HS-27A (cell line): ENCODE measurements around the gene HRH3.

Experiments used
- DNase-seq: peaks from one replicate; pipeline ENCODE4 v3.0.0-alpha.2; 2012; ENCODE audit warnings: low read depth, missing footprints

Gene HRH3

DNA sequence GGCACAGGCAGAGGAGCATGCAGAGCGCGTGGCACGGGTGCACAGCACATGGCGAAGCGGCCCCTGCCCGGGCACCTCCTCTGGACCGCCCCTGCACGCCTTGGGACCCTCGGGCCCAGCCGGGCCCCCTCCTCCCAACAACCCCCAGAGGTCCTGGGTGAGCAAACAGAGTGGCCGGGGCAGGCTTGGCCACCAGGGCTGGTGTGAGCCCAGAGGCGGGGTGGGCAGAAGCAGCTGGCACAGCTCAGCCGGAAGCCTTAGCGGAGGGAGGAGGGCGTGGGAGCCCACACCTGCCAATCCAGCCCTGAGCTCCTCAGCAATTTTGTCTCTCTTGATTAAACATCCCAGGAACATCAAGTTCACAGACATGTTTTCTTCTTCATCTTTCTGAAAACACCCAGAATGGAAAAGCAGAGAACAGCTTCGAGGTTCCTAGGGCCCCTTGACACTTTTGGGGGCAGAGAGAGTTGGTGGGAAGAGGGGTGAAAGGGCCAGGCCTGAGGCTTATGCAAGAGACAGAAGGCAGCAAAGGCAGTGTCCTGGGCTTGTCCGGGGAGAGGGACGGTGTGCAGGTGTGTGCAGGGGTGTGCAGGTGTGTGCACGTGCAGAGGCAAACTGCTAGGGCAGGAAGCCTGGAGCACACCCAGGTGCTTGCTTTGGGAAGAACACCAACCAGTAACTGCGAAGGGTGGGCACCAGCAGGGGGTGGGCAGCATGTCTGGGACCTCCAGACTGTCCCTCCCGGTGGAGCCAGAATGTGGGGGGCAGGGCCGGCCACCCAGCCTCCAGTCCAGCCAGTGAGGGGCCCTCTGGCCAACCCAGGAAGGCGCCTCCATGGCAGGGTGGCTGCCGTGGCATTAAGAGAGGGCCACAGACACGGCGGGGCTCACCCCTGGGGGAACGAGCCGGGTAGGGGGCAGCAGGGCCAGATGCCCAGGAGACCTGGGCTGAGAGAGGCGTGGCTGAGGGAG is 4.8 kb downstream of the HRH3 start:
- no peak for DNase-seq

DNA sequence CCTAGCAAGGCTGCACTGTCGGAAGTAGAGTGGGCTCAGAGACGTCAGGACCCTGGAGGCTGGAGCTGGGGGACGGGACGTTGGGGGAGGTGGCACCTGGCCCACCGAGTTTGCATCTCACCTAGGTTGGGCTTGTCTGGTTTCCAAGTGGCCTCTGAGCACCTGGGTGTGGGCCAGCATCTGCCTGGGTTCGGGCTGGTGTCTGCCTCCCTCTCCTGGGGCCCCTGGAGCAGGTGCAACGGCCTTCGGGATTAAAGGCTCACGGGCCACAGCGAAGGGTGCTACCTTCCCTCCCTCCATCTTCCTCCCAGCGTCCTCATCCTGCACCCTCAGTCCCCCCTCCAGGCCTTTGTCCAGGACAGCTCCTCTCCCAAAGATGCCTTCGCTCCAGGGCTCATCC is 6.0 kb downstream of the HRH3 start:
- no peak for DNase-seq

DNA sequence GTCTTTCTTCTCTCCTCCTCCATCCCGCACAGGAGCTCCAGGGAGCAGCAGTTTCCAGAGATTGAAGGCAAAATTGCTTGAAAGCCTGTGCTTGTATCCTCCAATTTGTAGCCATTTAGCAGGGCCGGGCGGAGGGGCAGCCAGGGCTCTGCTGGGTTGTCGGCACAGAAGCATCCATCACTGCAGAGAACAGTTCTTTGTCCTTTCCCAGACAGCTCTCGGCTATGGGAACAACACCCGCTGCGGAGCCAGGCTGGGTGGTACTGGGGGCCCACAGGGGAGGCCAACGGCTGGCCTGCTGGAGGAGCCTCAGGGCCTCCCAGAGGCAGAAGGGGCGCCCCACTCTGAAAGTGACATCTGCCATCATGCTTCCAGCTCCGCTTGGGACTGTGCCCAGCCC is 7.8 kb downstream of the HRH3 start:
- no peak for DNase-seq

DNA sequence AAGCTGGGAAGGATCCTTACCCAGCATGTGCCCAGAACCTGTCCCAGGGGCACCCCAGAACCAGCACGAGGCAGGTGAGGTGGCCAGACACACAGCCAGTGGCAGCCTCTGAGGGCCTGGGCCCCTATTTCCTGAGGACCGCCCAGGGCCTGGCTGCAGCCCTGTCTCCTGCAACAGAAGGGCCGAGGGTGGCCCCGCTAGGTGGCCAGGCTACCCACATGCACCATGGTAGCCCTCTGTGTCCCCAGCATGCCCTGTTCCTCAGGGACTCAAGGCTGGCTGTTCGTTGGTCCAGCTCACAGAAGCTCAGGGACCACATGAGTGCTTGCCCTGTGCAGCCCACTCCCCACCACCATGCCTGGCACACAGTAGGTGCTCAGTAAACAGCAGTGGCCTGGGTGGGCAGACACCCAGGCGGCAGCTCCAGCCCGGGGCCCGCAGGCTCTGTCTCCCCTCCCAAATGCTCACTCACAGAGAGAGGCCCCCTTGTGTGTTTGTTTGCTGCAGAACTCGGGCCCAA is 8.2 kb downstream of the HRH3 start:
- no peak for DNase-seq

DNA sequence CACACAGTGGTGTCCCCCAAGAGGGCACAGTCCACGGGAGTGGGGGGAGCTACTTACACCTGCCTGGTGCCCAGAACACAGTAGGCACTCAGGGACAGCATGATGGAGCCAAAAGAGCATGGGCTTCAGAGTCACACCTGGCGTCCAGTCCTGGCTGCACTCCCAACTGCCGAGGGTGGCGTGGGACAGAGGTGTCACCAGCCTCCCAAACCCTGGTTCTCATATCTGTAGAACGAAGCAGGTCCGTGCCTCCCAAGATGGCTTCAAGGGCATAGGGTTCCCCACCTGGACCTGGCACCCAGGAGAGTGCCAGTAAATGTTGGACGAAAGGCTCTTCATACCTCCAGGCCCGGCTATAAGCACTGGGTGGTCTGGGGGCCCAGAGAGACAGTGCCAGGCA is 8.9 kb downstream of the HRH3 start:
- DNase-seq: no peak

DNA sequence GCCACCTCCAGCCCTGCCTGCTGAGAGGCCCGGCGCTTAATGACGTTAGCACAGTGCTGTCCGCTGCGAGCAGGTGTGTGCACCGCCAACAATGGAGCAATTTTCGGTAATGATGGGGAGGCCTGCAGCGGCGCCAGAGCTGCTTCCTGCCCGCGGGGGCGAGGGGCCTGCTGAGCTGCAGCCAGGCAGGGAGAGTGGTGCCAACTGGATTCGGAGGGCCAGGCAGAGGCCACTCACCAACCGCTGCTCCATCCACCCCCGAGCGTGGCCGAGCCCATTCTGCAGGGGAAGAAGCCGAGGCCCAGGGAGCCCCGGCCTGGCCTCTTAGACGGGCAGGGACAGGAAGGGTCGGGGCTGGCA is 9.6 kb downstream of the HRH3 start:
- no peak for DNase-seq

DNA sequence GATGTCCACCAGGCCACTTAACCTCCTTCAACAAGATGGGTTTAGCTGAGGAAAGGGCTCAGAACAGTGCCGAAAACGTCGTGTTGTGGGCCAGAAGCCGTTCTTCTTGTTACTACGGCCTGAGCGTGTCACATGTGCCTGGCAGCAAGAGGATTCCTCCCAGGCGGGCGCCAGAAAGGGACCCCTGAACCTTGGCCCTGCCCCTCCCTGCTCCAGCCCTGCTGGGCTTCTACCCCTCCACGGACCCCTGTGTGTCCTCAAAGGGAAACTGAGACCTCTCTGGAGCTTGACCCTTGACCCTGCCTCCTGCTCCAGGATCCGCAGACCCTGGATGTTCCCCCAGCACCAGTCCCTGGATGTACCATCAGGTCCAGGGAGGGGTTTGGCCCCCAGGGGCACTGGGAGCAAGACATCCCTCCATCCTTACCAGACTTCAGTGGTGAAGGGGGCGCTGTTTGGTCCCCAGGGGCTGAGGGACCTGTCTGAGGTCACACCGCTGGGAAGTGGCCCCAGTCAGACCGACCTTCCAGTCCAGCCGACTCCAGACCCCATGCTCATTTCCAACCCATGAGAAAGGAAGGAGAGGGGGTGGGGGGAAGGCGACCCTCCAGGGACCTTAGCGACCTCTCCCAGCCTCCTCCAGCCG is 10.1 kb downstream of the HRH3 start:
- no peak for DNase-seq

DNA sequence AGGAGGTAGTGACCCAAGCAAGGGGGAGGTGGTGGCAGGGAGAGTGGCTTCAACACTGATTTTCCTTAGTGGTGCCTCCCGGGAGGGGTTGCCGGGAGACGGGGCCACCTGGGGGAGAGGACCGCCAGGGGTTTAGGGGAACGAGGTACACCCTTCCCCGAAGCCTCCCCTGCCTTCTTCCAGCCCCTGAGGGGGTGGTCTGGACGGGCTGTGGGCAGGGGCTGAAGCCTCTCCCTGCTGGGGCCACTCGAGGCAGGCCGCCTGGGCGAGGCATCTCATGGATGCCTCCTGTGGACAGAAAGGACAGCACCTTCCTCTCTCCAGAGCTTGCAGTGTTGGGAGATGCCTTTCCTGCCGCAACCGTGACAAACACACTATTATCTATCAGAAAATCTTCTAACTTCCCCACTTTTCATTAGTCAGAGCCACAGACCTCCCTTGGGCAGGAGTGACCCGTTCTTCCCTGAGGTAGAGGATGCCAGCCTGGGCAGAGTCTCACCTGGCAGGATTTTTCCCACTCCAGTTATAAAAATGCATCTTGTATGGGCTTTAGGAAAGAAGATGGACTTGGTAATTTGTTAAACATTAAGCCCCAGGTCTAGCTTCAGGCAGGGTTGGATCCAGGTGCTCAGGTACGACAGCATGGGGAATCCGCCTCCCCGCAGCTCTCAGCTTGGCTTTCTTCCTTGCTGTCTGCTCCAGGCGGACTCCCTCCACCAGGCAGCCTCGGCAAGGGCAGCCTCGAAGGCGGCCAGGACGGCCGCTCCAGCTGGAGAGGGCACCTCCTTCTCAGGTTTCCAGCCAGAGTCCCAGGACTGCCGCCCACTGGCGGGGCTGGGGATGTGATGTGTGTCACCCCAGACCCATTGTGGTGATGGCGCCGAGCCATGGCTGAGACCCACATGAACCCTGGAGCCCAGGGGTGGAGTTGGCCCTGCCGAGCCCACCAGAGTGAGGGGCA is 11.0 kb downstream of the HRH3 start:
- DNase-seq: no peak

DNA sequence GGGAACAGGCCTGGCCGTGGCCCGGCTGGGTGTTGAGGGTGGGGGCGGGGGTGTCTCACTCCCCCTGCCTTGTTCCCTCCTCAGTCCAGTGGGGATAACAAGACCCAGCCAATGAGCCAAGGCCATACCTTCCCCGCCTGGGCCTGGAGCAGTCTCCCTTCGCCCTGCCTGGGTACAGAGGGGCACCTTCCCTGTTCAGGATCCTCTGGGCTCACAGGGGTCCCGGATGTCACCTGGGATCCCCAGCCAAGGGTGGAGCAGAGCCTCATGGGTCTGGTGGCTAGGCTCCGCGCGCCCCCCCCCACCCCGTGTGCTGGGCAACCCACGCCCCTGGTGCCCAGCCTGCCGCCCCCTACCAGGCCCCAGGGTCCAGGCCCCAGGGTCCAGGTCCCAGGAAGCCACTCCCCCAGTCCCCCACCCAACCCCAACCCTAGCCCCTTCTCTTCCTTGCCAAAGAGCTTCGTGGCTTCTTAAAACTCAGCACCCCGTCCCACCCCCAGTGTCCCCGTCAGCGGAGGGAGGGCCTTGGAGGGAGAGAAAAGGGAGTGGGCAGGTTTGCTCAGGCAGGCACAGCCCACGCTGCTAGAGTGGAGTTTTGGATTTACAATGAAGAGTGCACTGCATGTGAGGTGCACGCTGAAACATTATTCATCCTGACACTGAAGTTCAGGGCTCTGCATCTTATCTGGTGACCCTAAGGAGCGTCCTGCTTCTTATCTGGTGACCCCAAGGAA is 11.8 kb downstream of the HRH3 start:
- no peak for DNase-seq

DNA sequence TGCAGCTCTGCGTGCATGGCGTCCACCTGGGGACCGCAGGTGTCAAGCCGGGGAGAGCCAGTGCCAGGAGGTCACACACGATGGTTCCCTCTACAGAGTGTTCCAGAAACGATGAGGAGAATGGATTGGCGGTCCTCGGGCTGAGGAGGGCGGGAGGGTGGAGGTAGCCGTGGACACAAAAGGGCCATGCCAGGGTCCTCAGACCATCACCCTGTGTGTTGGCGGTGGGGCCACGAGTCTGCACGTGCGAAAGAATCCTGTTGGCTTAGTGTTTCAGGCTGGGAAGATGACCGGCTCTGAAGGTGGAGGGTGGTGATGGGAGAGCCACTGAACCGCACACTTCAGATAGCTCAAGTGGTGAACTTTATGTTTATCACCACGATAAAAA is 13.7 kb downstream of the HRH3 start:
- no peak for DNase-seq

DNA sequence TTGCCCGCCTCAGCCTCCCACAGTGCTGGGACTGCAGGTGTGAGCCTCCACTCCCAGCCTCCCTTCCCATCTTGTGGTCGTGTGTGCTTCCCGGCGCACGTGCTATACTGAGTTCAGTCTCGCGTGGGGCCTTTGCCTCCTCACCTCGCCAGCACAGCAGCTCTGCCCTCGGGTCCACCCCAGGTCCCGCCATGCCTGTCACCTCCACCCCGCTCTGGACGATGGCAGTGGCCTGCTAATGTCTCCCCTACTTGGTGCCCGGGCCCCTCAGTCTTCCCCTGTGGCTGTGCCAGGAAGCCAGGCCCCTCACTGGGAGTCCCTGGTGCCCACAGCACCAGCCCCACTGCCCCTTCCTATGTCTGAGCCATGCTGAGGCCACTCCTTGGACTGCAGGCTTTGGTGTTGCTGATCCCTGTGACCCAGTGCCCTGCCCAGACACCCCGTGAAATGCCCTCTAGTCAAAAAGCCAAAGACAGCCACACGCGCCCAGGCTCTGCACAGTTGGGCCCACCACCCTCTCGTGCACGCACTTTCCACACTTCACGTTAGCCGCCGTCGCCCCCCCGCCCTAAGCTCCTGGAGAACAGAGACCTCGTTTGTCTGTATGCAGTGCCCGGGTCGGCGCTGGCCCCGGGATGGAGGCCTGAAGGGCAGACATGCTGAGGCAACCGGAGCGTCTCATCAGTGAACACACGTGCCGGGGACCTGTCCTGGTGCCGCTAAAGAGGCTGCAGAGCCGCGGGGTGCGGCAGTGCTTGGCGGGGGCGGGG is 14.3 kb downstream of the HRH3 start:
- DNase-seq: no peak

DNA sequence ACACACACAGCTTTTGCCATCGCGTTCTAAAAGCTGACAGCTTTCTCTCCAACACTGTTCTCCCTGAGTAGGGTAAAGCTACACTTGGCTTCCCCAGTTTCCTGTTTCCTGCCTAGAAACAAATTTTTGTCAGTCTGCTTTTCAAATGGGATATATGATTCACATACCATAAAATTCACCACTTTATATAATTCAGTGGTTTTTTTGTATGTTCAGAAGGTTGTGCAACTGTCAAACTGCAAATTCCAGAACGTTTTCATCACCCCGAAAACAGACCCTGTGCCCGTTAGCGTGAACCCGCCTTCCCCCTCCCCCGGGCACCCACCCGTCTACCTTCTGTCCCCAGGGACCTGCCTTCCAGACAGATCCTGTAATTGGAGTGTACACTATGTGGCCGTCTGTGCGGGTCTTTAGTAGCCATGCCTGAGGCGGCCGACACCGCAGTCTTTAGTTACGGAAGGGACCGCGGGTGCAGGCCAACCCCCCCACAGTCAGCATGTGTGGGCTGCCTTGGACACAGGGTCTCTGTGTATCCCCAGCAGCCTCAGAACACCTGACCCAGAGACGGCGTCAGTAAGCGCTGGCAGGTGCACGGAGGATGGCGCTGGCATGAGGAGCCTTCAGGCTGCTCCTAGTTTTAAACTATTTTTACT is 16.6 kb downstream of the HRH3 start:
- DNase-seq: no peak

DNA sequence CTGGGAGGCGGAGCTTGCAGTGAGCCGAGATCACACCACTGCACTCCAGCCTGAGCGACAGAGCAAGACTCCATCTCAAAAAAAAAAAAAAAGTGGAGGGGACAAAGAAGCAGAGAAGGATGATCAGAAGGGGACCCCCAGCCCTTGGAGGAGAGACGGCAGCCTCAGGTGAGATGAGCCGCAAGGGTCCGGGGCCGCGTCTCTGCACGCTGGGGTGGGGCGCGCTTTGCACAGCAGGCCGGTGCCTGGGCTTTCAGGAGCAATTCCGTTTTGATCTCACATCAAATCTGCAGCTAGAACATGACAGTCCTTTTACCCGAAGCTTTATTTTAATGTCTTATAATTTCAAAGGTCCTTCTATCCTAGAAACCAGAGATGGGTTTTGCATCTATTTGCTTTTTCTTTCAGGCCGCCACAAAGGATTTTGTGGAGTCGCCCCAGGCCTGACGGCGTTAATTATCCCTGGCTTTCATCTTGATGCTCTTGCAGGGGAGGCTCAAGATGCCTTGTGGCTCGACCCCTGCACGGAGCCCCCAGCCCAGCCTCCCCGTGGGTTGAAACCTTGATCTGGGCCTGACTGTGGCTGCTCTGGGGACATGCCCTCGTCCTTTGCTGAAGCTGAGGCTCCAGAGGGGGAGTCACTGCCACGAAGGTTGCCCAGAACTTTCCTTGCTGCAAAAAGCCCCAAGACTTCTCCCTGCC is 17.3 kb downstream of the HRH3 start:
- DNase-seq: no peak

DNA sequence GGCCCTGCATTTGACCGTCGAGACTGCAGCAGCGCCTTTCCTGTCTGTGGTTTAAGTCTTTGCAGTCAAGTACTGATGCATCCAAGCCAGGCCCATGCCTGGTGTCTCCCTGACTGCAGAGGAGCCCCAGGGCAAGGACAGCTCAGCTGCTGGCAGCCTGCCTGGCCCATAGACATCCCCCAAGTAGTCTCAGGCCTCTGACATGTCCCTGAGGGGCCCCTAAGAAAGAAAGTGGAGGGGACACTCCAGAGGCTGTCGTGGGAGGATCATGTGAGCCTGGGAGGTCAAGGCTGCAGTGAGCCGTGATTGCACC is 18.0 kb downstream of the HRH3 start:
- DNase-seq: no peak

DNA sequence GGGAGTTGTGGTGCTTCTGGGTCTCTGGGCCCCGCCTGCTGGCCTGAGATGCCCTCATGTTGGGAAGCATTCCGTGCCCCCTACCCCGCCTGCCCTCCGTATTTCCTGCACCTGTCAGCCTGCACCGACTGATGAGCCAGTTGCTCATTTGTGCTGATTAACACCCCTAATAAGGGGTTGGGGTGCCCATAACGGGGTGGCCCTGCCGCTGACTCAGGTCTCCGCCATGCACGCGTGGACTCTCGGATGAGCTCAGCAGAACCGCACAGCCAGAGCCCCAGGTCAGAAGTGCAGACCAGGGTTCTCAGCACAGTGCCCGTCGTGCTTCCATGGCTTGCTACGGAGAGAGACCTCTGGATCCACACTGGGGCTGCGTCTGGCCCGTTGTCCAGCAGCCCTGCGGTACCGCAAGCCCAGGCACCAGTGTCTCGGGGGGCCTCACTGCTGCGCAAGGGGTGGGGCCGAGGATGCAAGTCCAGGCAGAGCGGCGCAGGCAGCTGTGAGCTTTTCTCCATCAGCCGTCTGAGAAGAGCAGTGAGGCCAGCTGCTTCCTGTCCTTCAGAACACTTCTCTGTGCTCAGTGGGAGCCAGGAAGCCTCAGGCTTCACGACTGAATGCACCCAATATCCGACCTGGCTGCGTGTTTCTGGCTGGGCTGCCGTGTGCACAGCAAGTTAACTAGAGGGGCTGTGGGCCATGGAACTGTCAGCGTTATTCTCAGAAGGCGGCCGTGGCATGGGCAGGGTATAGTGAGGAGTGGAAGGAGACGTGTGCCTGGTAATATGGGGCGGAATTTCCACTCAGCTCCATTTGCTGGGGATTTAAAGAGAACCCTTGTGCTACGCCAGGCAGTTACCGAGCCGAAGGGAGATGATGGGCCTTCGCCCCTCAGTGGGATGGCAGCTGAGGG is 18.6 kb downstream of the HRH3 start:
- DNase-seq: no peak

DNA sequence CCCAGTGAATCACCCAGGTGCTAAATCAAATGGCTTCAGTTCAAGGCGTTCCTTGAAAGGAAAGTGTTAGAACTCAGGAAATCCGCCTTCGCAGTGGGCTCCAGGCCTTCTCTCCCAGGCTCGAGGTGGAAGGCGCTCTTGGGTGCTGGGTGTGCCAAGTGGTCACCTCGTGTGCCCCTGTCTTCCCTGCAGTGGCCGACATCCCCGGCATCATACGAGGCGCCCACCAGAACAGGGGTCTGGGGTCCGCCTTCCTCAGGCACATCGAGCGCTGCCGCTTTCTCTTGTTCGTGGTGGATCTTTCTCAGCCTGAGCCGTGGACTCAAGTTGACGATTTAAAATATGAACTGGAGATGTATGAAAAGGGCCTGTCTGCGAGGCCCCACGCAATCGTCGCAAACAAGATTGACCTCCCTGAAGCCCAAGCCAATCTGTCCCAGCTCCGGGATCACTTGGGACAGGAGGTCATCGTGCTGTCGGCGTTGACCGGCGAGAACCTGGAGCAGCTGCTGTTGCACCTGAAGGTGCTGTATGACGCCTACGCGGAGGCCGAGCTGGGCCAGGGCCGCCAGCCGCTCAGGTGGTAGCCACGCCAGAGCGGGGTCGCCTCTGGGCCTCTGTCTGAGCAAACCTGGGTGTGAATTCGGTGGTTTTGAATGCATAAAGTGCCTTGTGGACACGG is 19.4 kb downstream of the HRH3 start:
- no peak for DNase-seq

DNA sequence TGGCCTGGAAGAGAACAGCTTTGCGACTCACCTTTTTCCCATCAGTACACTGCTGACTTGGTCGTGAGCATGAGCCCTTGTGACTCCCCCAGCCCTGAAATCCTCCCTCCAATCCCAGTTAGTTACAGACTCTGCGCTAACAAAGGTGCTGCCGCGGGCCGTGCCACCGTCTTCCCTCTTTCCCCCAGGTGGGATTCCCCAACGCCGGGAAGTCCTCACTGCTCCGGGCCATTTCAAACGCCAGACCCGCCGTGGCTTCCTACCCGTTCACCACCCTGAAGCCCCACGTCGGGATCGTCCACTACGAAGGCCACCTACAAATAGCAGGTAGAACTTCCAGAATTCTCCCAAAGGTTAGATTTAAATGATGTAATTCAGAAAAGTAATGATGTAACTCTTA is 21.1 kb downstream of the HRH3 start:
- no peak for DNase-seq

DNA sequence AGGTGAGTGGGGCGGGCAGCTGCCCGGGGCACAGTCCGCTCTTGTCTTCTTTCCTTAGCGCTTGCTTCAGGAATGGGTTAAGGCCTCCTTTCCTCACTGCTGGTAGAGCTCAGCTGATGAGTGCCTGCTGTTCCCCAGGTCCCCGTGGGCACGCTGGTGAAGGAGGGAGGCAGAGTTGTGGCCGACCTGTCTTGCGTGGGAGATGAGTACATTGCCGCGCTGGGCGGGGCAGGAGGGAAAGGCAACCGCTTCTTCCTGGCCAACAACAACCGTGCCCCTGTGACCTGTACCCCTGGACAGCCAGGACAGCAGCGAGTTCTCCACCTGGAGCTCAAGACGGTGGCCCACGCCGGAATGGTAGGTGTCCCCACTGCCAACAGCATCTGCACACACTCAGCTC is 21.6 kb downstream of the HRH3 start:
- DNase-seq: no peak
